PC-9 (cell line): Measurements from ENCODE around the gene ZNF93. TPM values are rescaled to one million over a fixed set of nuclear protein-coding genes. Genes with fewer than 3 reads are reported as not detected.

Experiments
- BruUV-seq: library from RNA; stranded (reverse); fragments of 400-500 nt; replicated peaks from 2 replicates; lab custom pipeline; 2021; lab: Mats Ljungman, UMichigan
- CTCF ChIA-PET: fragments of 300-600 bp; sonication (Branson Sonifier 250); formaldehyde crosslinking; loops from one replicate; lab custom pipeline; 2022; ENCODE audit warnings: antibody characterized with exemption; lab: Charles Lee
- POLR2A ChIA-PET: fragments of 300-600 bp; sonication (Branson Sonifier 250); formaldehyde crosslinking; loops from one replicate; lab custom pipeline; 2022; ENCODE audit warnings: antibody characterized with exemption; ENCODE audit not compliant: unreplicated experiment; lab: Charles Lee
- DNase-seq, 2 experiments: peaks; one replicate each; pipeline versions ENCODE4 v3.0.0 to v3.0.0-alpha.2; 2015 to 2022; ENCODE audit warnings: mixed read lengths in 1 of 2
- H2AFZ ChIP-seq: fragments of 200-600 bp; sonication (generic); 2 replicates; pipeline ENCODE4 v1.8.1; 2017; ENCODE audit warnings: antibody characterized with exemption
- H3F3A ChIP-seq: fragments of 200-600 bp; sonication (generic); 2 replicates; pipeline ENCODE4 v1.8.1; 2017; ENCODE audit warnings: antibody characterized with exemption, mild to moderate bottlenecking, low read depth; ENCODE audit not compliant: insufficient read depth
- H3K27ac ChIP-seq: fragments of 200-600 bp; sonication (generic); 2 replicates; pipeline ENCODE4 v1.6.1; 2016; ENCODE audit warnings: mixed run types
- H3K27me3 ChIP-seq: fragments of 200-600 bp; sonication (generic); 2 replicates; pipeline ENCODE4 v1.6.1; 2016; ENCODE audit warnings: low read depth, mixed run types; ENCODE audit not compliant: insufficient read depth
- H3K36me3 ChIP-seq: fragments of 200-600 bp; sonication (generic); 2 replicates; pipeline ENCODE4 v1.6.1; 2016; ENCODE audit warnings: low read depth, mixed run types
- H3K4me1 ChIP-seq: fragments of 200-600 bp; sonication (generic); replicated peaks from 2 replicates; pipeline ENCODE4 v1.6.1; 2016; ENCODE audit warnings: mixed run types; ENCODE audit not compliant: insufficient read depth
- H3K4me2 ChIP-seq: fragments of 200-600 bp; sonication (generic); 2 replicates; pipeline ENCODE4 v1.6.1; 2017; ENCODE audit warnings: mixed run types
- H3K4me3 ChIP-seq: fragments of 200-600 bp; sonication (generic); 2 replicates; pipeline ENCODE4 v1.6.1; 2016; ENCODE audit warnings: mixed run types
- H3K79me2 ChIP-seq: fragments of 200-600 bp; sonication (generic); 2 replicates; pipeline ENCODE4 v1.6.1; 2017; ENCODE audit warnings: low read depth, mixed run types
- H3K9me2 ChIP-seq: fragments of 200-600 bp; sonication (generic); 2 replicates; pipeline ENCODE4 v1.8.1; 2017; ENCODE audit warnings: mild to moderate bottlenecking; ENCODE audit not compliant: insufficient read depth
- H3K9me3 ChIP-seq: fragments of 200-600 bp; sonication (generic); 2 replicates; pipeline ENCODE4 v1.8.1; 2016; ENCODE audit warnings: low read depth; ENCODE audit not compliant: insufficient read depth
- H4K20me1 ChIP-seq: fragments of 200-600 bp; sonication (generic); 2 replicates; pipeline ENCODE4 v1.8.1; 2017; ENCODE audit not compliant: insufficient read depth
- EZH2 ChIP-seq: fragments of 200-600 bp; sonication (generic); IDR thresholded peaks from 2 replicates; pipeline ENCODE4 v1.8.0; 2017; ENCODE audit warnings: antibody characterized with exemption, low read depth
- intact Hi-C: fragments of 100-400 bp; cut with micrococcal nuclease; formaldehyde crosslinking; loops from one replicate; pipeline ENCODE4 v1.10.0; 2022; ENCODE audit not compliant: unreplicated experiment
- total RNA-seq: library from RNA; stranded (reverse); gene quantifications from 2 replicates; pipeline ENCODE4 v1.2.3, GENCODE V29; 2021
- TF ChIP-seq, protein P1 (sequence below): fragments of 200-600 bp; sonication (generic); conservative IDR thresholded peaks from 2 replicates; pipeline ENCODE4 v1.6.1; 2017; ENCODE audit warnings: mixed run types, antibody characterized with exemption, mild to moderate bottlenecking, moderate library complexity

ZNF93 gene
- total RNA-seq, 1 experiment from 2014 or later, result 4.1 TPM

DNA sequence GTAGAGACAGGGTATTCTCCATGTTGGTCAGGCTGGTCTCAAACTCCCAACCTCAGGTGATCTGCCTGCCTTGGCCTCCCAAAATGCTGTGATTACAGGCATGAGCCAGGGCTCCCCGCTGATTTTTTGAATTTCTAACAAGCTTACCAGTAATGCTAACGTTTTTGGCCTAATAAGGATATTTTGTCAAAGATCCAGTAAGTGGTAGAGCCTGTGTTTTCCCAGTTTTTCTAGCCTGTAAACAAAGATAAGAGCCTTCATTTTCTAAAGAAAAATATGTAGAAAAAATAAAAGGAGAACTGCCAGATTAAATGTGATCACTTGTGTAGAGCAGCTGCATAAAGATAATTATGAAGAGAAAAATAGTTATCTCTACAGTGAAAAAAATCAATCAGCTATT lies 37.7 kb downstream of the ZNF93 start:
- BruUV-seq, result no TSS peak
- no peaks in the 10 kb centered on the region for H3K27me3 ChIP-seq
- TF ChIP-seq, protein P1, sequence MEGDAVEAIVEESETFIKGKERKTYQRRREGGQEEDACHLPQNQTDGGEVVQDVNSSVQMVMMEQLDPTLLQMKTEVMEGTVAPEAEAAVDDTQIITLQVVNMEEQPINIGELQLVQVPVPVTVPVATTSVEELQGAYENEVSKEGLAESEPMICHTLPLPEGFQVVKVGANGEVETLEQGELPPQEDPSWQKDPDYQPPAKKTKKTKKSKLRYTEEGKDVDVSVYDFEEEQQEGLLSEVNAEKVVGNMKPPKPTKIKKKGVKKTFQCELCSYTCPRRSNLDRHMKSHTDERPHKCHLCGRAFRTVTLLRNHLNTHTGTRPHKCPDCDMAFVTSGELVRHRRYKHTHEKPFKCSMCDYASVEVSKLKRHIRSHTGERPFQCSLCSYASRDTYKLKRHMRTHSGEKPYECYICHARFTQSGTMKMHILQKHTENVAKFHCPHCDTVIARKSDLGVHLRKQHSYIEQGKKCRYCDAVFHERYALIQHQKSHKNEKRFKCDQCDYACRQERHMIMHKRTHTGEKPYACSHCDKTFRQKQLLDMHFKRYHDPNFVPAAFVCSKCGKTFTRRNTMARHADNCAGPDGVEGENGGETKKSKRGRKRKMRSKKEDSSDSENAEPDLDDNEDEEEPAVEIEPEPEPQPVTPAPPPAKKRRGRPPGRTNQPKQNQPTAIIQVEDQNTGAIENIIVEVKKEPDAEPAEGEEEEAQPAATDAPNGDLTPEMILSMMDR, result no peak
- TF ChIP-seq EZH2, result no peak
- no peak overlapping the region for H3K27ac ChIP-seq
- H4K20me1 ChIP-seq, result no peaks in the 10 kb centered on the region
- intact Hi-C loops, result no loop called here
- no peak overlapping the region for H3K4me2 ChIP-seq
- H2AFZ ChIP-seq, result no peak overlapping the region
- no peaks in the 10 kb centered on the region for H3F3A ChIP-seq
- DNase-seq, result no peak
- POLR2A ChIA-PET, result no interaction called here
- no peak overlapping the region for H3K4me3 ChIP-seq
- 0 out of 2 replicates have a peak, but pooled peaks cover 6% of the 10 kb centered on the region for H3K36me3 ChIP-seq
- peaks cover 41% of the 10 kb centered on the region for H3K9me3 ChIP-seq
- CTCF ChIA-PET, result no interaction called here
- H3K4me1 ChIP-seq, result no peaks in the 10 kb centered on the region
- no peaks in the 10 kb centered on the region for H3K79me2 ChIP-seq
- H3K9me2 ChIP-seq, result no peaks in the 10 kb centered on the region

DNA sequence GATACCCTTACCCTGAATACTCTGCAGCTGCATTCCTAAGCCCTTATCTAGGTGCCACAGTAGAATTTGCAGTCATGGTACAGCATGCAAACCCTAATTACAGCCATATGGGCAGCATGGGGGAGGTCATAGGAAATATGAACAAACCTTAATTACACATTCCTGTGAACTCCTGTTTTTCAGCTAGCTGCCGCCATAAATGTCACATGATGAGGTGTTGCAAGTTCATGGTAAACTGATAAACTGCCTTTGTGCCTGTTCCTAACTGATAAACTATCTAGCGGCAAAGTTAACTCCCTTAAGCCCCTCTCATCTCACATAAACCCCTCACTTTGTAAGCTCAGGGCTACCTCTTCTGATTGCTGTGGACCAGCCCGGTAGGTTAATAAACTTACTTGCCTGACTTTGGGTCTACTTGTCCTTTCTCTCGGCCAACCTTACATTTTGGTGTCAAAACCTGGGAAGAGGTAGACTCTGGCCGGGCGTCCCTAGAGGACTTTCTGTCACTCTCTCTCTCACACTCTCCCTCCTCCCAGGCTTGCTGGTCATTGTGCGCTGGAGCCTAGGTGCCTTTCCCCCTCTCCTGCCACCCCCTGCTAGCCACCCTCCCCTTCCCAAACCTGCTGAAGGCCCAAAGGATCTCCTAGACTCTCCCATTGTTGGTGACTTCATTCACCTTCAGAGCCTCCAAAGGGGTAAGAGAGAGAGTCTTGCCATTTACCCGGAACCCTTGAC lies 43.3 kb downstream of the ZNF93 start:
- ChIA-PET POLR2A (interaction anchor here (0.5 kb wide), 1 partner anchor 43 kb away, joined by 3 read pairs; the partner anchor contains the start of gene ZNF93), CTCF (interaction anchor here (0.6 kb wide), 1 partner anchor 294 kb away, joined by 3 read pairs; no protein-coding TSS in a partner anchor)
- Histone ChIP-seq H2AFZ (no peak overlapping the region), H3K27ac (no peak overlapping the region), H3K4me1 (no peaks in the 10 kb centered on the region), H3K4me3 (no peak overlapping the region), H3K79me2 (no peaks in the 10 kb centered on the region), H3K4me2 (no peak overlapping the region), H4K20me1 (no peaks in the 10 kb centered on the region), H3K9me2 (no peaks in the 10 kb centered on the region), H3K36me3 (no peaks in the 10 kb centered on the region), H3K9me3 (peaks cover 9% of the 10 kb centered on the region; the same call in 1 of the 2 replicates), H3K27me3 (peaks cover 21% of the 10 kb centered on the region; the same call in 1 of the 2 replicates), H3F3A (no peaks in the 10 kb centered on the region)
- TF ChIP-seq EZH2, result no peak
- TF ChIP-seq, protein P1, result no peak
- no TSS peak for BruUV-seq
- no peak for DNase-seq
- intact Hi-C loops, result no loop called here

DNA sequence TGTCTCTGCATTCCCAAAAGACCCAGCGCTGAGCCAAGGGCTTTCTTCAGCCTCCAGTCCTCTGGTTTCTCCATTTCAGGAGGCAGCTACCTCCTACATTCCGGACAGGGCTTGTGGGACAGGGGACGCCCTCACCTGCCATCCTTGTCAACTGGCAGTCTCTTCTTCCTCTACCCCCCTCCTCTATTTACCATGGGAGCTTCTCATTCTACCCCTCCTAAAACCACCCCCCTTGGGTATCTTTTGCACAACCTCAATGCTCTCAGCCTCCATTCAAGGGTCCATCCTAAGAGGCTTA lies 43.8 kb downstream of the ZNF93 start:
- ChIA-PET POLR2A (interaction anchor here (0.6 kb wide), 1 partner anchor 617 kb away, joined by 32 read pairs; no protein-coding TSS in a partner anchor), CTCF (no interaction called here)
- H3K4me1 ChIP-seq, result no peaks in the 10 kb centered on the region
- H2AFZ ChIP-seq, result no peak overlapping the region
- H3K27ac ChIP-seq, result no peak overlapping the region
- H3K9me2 ChIP-seq, result no peaks in the 10 kb centered on the region
- intact Hi-C loops, result no loop called here
- BruUV-seq, result no TSS peak
- no peak overlapping the region for H3K4me2 ChIP-seq
- DNase-seq, result no peak
- H3K9me3 ChIP-seq, result peaks cover 8% of the 10 kb centered on the region; the same call in 1 of the 2 replicates
- no peaks in the 10 kb centered on the region for H3K36me3 ChIP-seq
- H3K27me3 ChIP-seq, result peaks cover 26% of the 10 kb centered on the region; the same call in 1 of the 2 replicates
- no peak overlapping the region for H3K4me3 ChIP-seq
- no peaks in the 10 kb centered on the region for H3F3A ChIP-seq
- no peaks in the 10 kb centered on the region for H3K79me2 ChIP-seq
- H4K20me1 ChIP-seq, result no peaks in the 10 kb centered on the region
- TF ChIP-seq, protein P1, result no peak
- TF ChIP-seq EZH2, result no peak
